ENCODE results near the gene MEIS2.

MEIS2 gene

GRCh38 chr15:36912311-36912712 is 188.0 kb downstream of the MEIS2 start:
- no peaks in the 10 kb centered on the region; the same call in none of the 2 replicates for H3K36me3 ChIP-seq (ENCODE audit: control insufficient read depth, insufficient read depth, low read length)
- DNase-seq (ENCODE audit: extremely low read depth, insufficient read length), result no peak
- no peak overlapping the region for H3K4me3 ChIP-seq (replicated peaks; ENCODE audit: low read depth, low read length)
- no peak for TF ChIP-seq CTCF (IDR thresholded peaks at IDR 0.05; ENCODE audit: insufficient read depth, low read length, poor library complexity, severe bottlenecking)
- no peaks in the 10 kb centered on the region for H3K27me3 ChIP-seq (replicated peaks; ENCODE audit: control insufficient read depth, insufficient read depth, low read length)

- TF ChIP-seq CTCF (IDR thresholded peaks at IDR 0.05; ENCODE audit: insufficient read depth, low read length, poor library complexity, severe bottlenecking), result no peak
- Histone ChIP-seq H3K36me3 (ENCODE audit: control insufficient read depth, insufficient read depth, low read length) (no peaks in the 10 kb centered on the region; the same call in none of the 2 replicates), H3K4me3 (replicated peaks; ENCODE audit: low read depth, low read length) (no peak overlapping the region), H3K27me3 (replicated peaks; ENCODE audit: control insufficient read depth, insufficient read depth, low read length) (no peaks in the 10 kb centered on the region)
- peak; percentile 9 for DNase-seq (ENCODE audit: extremely low read depth, insufficient read length)
These were observed 188.9 kb downstream of the MEIS2 start for GRCh38 chr15:36911322-36911944.

- Histone ChIP-seq H3K27me3 (replicated peaks; ENCODE audit: control insufficient read depth, insufficient read depth, low read length) (no peaks in the 10 kb centered on the region), H3K4me3 (replicated peaks; ENCODE audit: low read depth, low read length) (no peak overlapping the region), H3K36me3 (ENCODE audit: control insufficient read depth, insufficient read depth, low read length) (no peaks in the 10 kb centered on the region; the same call in 1 of the 2 replicates)
- DNase-seq (ENCODE audit: extremely low read depth, insufficient read length), result no peak
- TF ChIP-seq CTCF (IDR thresholded peaks at IDR 0.05; ENCODE audit: insufficient read depth, low read length, poor library complexity, severe bottlenecking), result no peak
These were observed 191.4 kb downstream of the MEIS2 start for GRCh38 chr15:36908991-36909390.

GRCh38 chr15:36907295-36907694 is 193.1 kb downstream of the MEIS2 start:
- H3K4me3 ChIP-seq (replicated peaks; ENCODE audit: low read depth, low read length), result no peak overlapping the region
- no peaks in the 10 kb centered on the region; the same call in 1 of the 2 replicates for H3K36me3 ChIP-seq (ENCODE audit: control insufficient read depth, insufficient read depth, low read length)
- no peak for DNase-seq (ENCODE audit: extremely low read depth, insufficient read length)
- H3K27me3 ChIP-seq (replicated peaks; ENCODE audit: control insufficient read depth, insufficient read depth, low read length), result no peaks in the 10 kb centered on the region
- no peak for TF ChIP-seq CTCF (IDR thresholded peaks at IDR 0.05; ENCODE audit: insufficient read depth, low read length, poor library complexity, severe bottlenecking)

- Histone ChIP-seq H3K36me3 (ENCODE audit: control insufficient read depth, insufficient read depth, low read length) (no peaks in the 10 kb centered on the region; the same call in 1 of the 2 replicates), H3K4me3 (replicated peaks; ENCODE audit: low read depth, low read length) (no peak overlapping the region), H3K27me3 (replicated peaks; ENCODE audit: control insufficient read depth, insufficient read depth, low read length) (no peaks in the 10 kb centered on the region)
- DNase-seq (ENCODE audit: extremely low read depth, insufficient read length), result no peak
- TF ChIP-seq CTCF (IDR thresholded peaks at IDR 0.05; ENCODE audit: insufficient read depth, low read length, poor library complexity, severe bottlenecking), result no peak
These were observed 194.4 kb downstream of the MEIS2 start for GRCh38 chr15:36905908-36906307.

GRCh38 chr15:36904715-36905114 is 195.6 kb downstream of the MEIS2 start:
- Histone ChIP-seq H3K36me3 (ENCODE audit: control insufficient read depth, insufficient read depth, low read length) (no peaks in the 10 kb centered on the region; the same call in 1 of the 2 replicates), H3K27me3 (replicated peaks; ENCODE audit: control insufficient read depth, insufficient read depth, low read length) (no peaks in the 10 kb centered on the region), H3K4me3 (replicated peaks; ENCODE audit: low read depth, low read length) (no peak overlapping the region)
- TF ChIP-seq CTCF (IDR thresholded peaks at IDR 0.05; ENCODE audit: insufficient read depth, low read length, poor library complexity, severe bottlenecking), result no peak
- no peak for DNase-seq (ENCODE audit: extremely low read depth, insufficient read length)

Data from GM06990 (cell line).